ENCODE measurements around the gene ROCK2. TPM values are rescaled to one million over a fixed set of nuclear protein-coding genes. Genes with fewer than 3 reads are reported as not detected.
"Not testable (repeated sequence)": the region's sequence is repeated elsewhere in the genome, so short reads cannot be mapped to it uniquely, and the experiment has no call there.

Gene ROCK2
- total RNA-seq, 4 donors from 2014 or later = 42.0 to 85.4 (median 70.7) TPM

- in situ Hi-C loops (cut with MboI; ENCODE audit: low sequenced_read_pairs in 4 of 4) (loop anchor here (5.0 to 10.0 kb wide), 4 partner anchors 168 to 208 kb away; no protein-coding TSS in a partner anchor), intact Hi-C loops (cut with DNase I; ENCODE audit: low total_unique reads) (loop anchor here (5.0 to 10.0 kb wide), 2 partner anchors 102 to 105 kb away; partner anchors contain the start of gene ROCK2)
- H3K27me3 ChIP-seq = no peaks in the 10 kb centered on the region
- H3K27ac ChIP-seq = no peak overlapping the region
- TF ChIP-seq POLR2A (IDR thresholded peaks at IDR 0.05) (no peak), CTCF (IDR thresholded peaks at IDR 0.05 in 4 of 5, conservative IDR thresholded peaks at IDR 0.05 in 1 of 5) (no peak)
- no peaks in the 10 kb centered on the region for H3K9me3 ChIP-seq
- H3K36me3 ChIP-seq = no peaks in the 10 kb centered on the region
- ATAC-seq (no peak), DNase-seq (no peak)
- H3K4me1 ChIP-seq = peaks cover 24 to 26% of the 10 kb centered on the region in 2 donors
- no peak overlapping the region for H3K4me3 ChIP-seq
Measured at GRCh38 chr2:11237122-11237521, 107.3 kb downstream of the ROCK2 start.

- intact Hi-C loops (cut with DNase I; ENCODE audit: low total_unique reads) (loop anchor here (5.0 to 10.0 kb wide), 2 partner anchors 102 to 106 kb away; partner anchors contain the start of gene ROCK2), in situ Hi-C loops (cut with MboI; ENCODE audit: low sequenced_read_pairs in 4 of 4) (loop anchor here (5.0 to 10.0 kb wide), 4 partner anchors 168 to 208 kb away; no protein-coding TSS in a partner anchor)
- Histone ChIP-seq H3K9me3 (no peaks in the 10 kb centered on the region), H3K36me3 (no peaks in the 10 kb centered on the region), H3K4me3 (no peak overlapping the region), H3K27ac (peak overlapping the region; percentile 25 to 48 (median 32)), H3K27me3 (no peaks in the 10 kb centered on the region), H3K4me1 (peaks cover 24 to 26% of the 10 kb centered on the region in 2 donors)
- ATAC-seq (no peak), DNase-seq (no peak)
- TF ChIP-seq POLR2A (IDR thresholded peaks at IDR 0.05) = no peak
- no peak for TF ChIP-seq CTCF (IDR thresholded peaks at IDR 0.05 in 4 of 5, conservative IDR thresholded peaks at IDR 0.05 in 1 of 5)
Measured at GRCh38 chr2:11236335-11236734, 108.1 kb downstream of the ROCK2 start.

GRCh38 chr2:11235583-11235982 lies 108.9 kb downstream of the ROCK2 start:
- no peak for TF ChIP-seq CTCF (IDR thresholded peaks at IDR 0.05 in 4 of 5, conservative IDR thresholded peaks at IDR 0.05 in 1 of 5)
- no peak for TF ChIP-seq POLR2A (IDR thresholded peaks at IDR 0.05)
- Histone ChIP-seq H3K4me3 (no peak overlapping the region), H3K27me3 (no peaks in the 10 kb centered on the region), H3K9me3 (no peaks in the 10 kb centered on the region), H3K36me3 (no peaks in the 10 kb centered on the region), H3K27ac (peak overlapping the region; percentile 25 to 48 (median 32)), H3K4me1 (peaks cover 24 to 28% of the 10 kb centered on the region in 2 donors)
- ATAC-seq (peak in 1 of 2 donors; percentile 77), DNase-seq (no peak)
- intact Hi-C loops (cut with DNase I; ENCODE audit: low total_unique reads) = loop anchor here (1.0 to 10.0 kb wide), 3 partner anchors 101 to 177 kb away; partner anchors contain the start of gene ROCK2
- in situ Hi-C loops (cut with MboI; ENCODE audit: low sequenced_read_pairs in 4 of 4) = loop anchor here (5.0 to 10.0 kb wide), 4 partner anchors 169 to 209 kb away; no protein-coding TSS in a partner anchor

- intact Hi-C loops (cut with DNase I; ENCODE audit: low total_unique reads) = loop anchor here (1.0 to 10.0 kb wide), 2 partner anchors 100 to 212 kb away; a partner anchor contains a TSS
- ATAC-seq (peak; percentile 28 to 47), DNase-seq (no peak)
- TF ChIP-seq POLR2A (IDR thresholded peaks at IDR 0.05) = no peak
- peak; percentile 46 to 60 (median 57) for TF ChIP-seq CTCF (IDR thresholded peaks at IDR 0.05 in 4 of 5, conservative IDR thresholded peaks at IDR 0.05 in 1 of 5)
- in situ Hi-C loops (cut with MboI; ENCODE audit: low sequenced_read_pairs in 4 of 4) = loop anchor here in 3 of 4 donors (10.0 kb wide), 2 partner anchors 170 to 210 kb away; no protein-coding TSS in a partner anchor
- Histone ChIP-seq H3K4me3 (no peak overlapping the region), H3K36me3 (no peaks in the 10 kb centered on the region), H3K4me1 (peaks cover 24 to 33% of the 10 kb centered on the region in 2 donors), H3K27ac (peak overlapping the region in 1 of 4 donors; percentile 48), H3K27me3 (no peaks in the 10 kb centered on the region), H3K9me3 (no peaks in the 10 kb centered on the region)
Measured at GRCh38 chr2:11234309-11234708, 110.1 kb downstream of the ROCK2 start.

- in situ Hi-C loops (cut with MboI; ENCODE audit: low sequenced_read_pairs in 4 of 4) = loop anchor here in 3 of 4 donors (10.0 kb wide), 2 partner anchors 174 to 214 kb away; no protein-coding TSS in a partner anchor
- not testable (repeated sequence) for H3K4me3 ChIP-seq, H3K27ac ChIP-seq, DNase-seq, H3K9me3 ChIP-seq, H3K27me3 ChIP-seq, H3K36me3 ChIP-seq, ATAC-seq
- peaks cover 22 to 30% of the 10 kb centered on the region in 2 donors for H3K4me1 ChIP-seq
- intact Hi-C loops (cut with DNase I; ENCODE audit: low total_unique reads) = loop anchor here (10.0 kb wide), 1 partner anchor 96 kb away; a partner anchor contains a TSS
Measured at GRCh38 chr2:11231193-11231592, 113.2 kb downstream of the ROCK2 start.
